Keratinocyte (primary cell): ENCODE results near the gene NEAT1. TPM values are rescaled to one million over a fixed set of nuclear protein-coding genes. Genes with fewer than 3 reads are reported as not detected.

Experiments used
- DNase-seq: peaks from one replicate; pipeline ENCODE4 v3.0.0-alpha.2; 2011; ENCODE audit warnings: low read depth, missing footprints, low spot score
- FAIRE-seq: peaks from 2 replicates; lab custom pipeline; 2011; peaks lifted over from hg19 to GRCh38; lab: Jason Lieb, UNC
- H2AFZ ChIP-seq: 2 replicates; pipeline ENCODE4 v1.6.0; 2012; ENCODE audit warnings: low read length, control low read depth, inconsistent platforms; ENCODE audit not compliant: control insufficient read depth
- H3K27ac ChIP-seq: 2 replicates; pipeline ENCODE4 v1.5.1; 2011; ENCODE audit warnings: low read length; ENCODE audit not compliant: control insufficient read depth, insufficient read depth
- H3K27me3 ChIP-seq: 3 replicates; pipeline ENCODE4 v1.6.0; 2011; ENCODE audit warnings: low read length; ENCODE audit not compliant: control insufficient read depth, insufficient read depth; ENCODE audit errors: extremely low read depth
- H3K36me3 ChIP-seq, 2 experiments: 2 replicates in 1 of 2; 3 replicates in 1 of 2; pipeline ENCODE4 v1.5.1; 2011; ENCODE audit warnings: low read length in 2 of 2, mild to moderate bottlenecking in 1 of 2; ENCODE audit not compliant: control insufficient read depth in 2 of 2, insufficient read depth in 2 of 2; ENCODE audit errors: extremely low read depth in 1 of 2
- H3K4me1 ChIP-seq: 3 replicates; pipeline ENCODE4 v1.5.1; 2011; ENCODE audit warnings: low read length; ENCODE audit not compliant: control insufficient read depth, insufficient read depth; ENCODE audit errors: extremely low read depth
- H3K4me2 ChIP-seq: 3 replicates; pipeline ENCODE4 v1.6.0; 2011; ENCODE audit warnings: low read depth, low read length; ENCODE audit not compliant: control insufficient read depth, insufficient read depth; ENCODE audit errors: extremely low read depth
- H3K4me3 ChIP-seq, 3 experiments: fragments of 200-600 bp in 1 of 3; sonication (generic) in 1 of 3; 2 replicates in 2 of 3; 3 replicates in 1 of 3; pipeline ENCODE4 v1.5.1; 2011 to 2016; ENCODE audit warnings: low read length in 3 of 3, mild to moderate bottlenecking in 3 of 3, control low read depth in 2 of 3, inconsistent platforms in 1 of 3, low read depth in 1 of 3, mixed read lengths in 1 of 3, mixed run types in 1 of 3, moderate library complexity in 1 of 3; ENCODE audit not compliant: control insufficient read depth in 2 of 3, insufficient read depth in 2 of 3; ENCODE audit errors: extremely low read depth in 1 of 3
- H3K79me2 ChIP-seq: 2 replicates; pipeline ENCODE4 v1.6.0; 2012; ENCODE audit warnings: low read length; ENCODE audit not compliant: control insufficient read depth, insufficient read depth
- H3K9ac ChIP-seq: 3 replicates; pipeline ENCODE4 v1.6.0; 2011; ENCODE audit warnings: low read length; ENCODE audit not compliant: control insufficient read depth, insufficient read depth; ENCODE audit errors: extremely low read depth
- H3K9me1 ChIP-seq: 3 replicates; pipeline ENCODE4 v1.6.0; 2011; ENCODE audit warnings: low read length; ENCODE audit not compliant: control insufficient read depth, insufficient read depth; ENCODE audit errors: extremely low read depth
- H3K9me3 ChIP-seq: 2 replicates; pipeline ENCODE4 v1.5.1; 2012; ENCODE audit warnings: low read depth, low read length; ENCODE audit not compliant: control insufficient read depth
- H4K20me1 ChIP-seq: 3 replicates; pipeline ENCODE4 v1.6.0; 2011; ENCODE audit warnings: low read length; ENCODE audit not compliant: control insufficient read depth, insufficient read depth; ENCODE audit errors: extremely low read depth
- CTCF ChIP-seq, 3 experiments: IDR thresholded peaks in 1 of 3; conservative IDR thresholded peaks in 1 of 3; optimal IDR thresholded peaks in 1 of 3; 2 replicates in 2 of 3; 3 replicates in 1 of 3; pipeline versions ENCODE3 to v1.5.1; 2011; ENCODE audit warnings: low read length in 3 of 3, mild to moderate bottlenecking in 3 of 3, moderate library complexity in 2 of 3, control low read depth in 1 of 3, inconsistent platforms in 1 of 3; ENCODE audit not compliant: insufficient read depth in 2 of 3; ENCODE audit errors: extremely low read depth in 1 of 3
- EZH2 ChIP-seq: IDR thresholded peaks from one replicate; pipeline ENCODE4 v1.6.1; 2012; ENCODE audit warnings: inconsistent platforms, mild to moderate bottlenecking, low read length, moderate library complexity
- dilution Hi-C: fragments of 300-500 bp; cut with MboI; formaldehyde crosslinking; loops from one replicate; pipeline ENCODE4 v1.7.0; 2020; ENCODE audit warnings: low sequenced_read_pairs; ENCODE audit not compliant: extremely low pct_ligation_motif_present
- polyA plus RNA-seq, 5 experiments: library from polyadenylated mRNA; depleted of rRNA in 3 of 5; stranded (reverse) in 3 of 5; stranded (forward) in 1 of 5; unstranded in 1 of 5; fragments of >200 nt; gene quantifications; 1 replicate in 1 of 5; 2 replicates in 3 of 5; 3 replicates in 1 of 5; pipeline versions ENCODE4 v1.2.1 to v1.2.3, GENCODE V29; 2011 to 2012; ENCODE audit warnings: missing spikeins in 2 of 5, low read depth in 1 of 5, low replicate concordance in 1 of 5

NEAT1 gene
- polyA plus RNA-seq, 1 donor (not counting 4 experiments of a cell fraction or from before 2014, with no cell fraction given), result 270 TPM

DNA sequence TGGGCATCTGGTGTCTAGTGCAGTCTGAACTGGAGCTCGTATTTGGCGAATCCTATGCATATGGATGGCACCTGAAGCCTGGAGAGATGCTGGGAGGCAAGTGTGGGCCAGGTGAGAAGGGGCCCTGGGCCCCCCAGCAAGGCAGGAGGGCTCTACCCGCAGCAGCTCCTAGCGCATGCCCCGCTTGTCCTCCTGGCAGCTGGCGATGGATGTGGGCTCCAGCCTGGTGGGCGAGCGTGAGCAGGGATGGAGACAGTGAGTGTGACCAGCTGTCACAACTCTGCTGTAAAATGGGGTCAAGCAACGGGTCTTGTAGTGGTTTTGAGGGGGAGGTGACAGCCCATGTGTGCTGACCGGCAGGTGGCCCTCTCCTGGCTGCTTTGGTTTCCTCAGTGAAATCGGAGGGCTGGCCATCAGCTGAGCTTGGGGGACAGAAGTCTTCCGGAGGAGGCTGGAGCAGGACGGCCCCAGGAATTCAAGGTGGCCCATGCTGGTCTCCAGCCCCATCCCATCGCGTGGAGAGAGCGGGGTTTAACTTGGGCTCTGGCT lies 24.2 kb upstream of the NEAT1 start:
- Histone ChIP-seq H3K9ac (no peak overlapping the region), H4K20me1 (no peaks in the 10 kb centered on the region), H2AFZ (no peak overlapping the region), H3K4me3 (no peak overlapping the region), H3K27me3 (no peaks in the 10 kb centered on the region), H3K4me2 (no peak overlapping the region), H3K36me3 (peaks cover 8 to 44% of the 10 kb centered on the region in 2 experiments), H3K9me1 (no peaks in the 10 kb centered on the region), H3K4me1 (no peaks in the 10 kb centered on the region), H3K27ac (no peak overlapping the region), H3K9me3 (no peaks in the 10 kb centered on the region), H3K79me2 (peaks cover 1% of the 10 kb centered on the region)
- no peak for FAIRE-seq
- no peak for TF ChIP-seq EZH2
- no peak for TF ChIP-seq CTCF (optimal IDR thresholded peaks at IDR 0.05 in 1 of 3, IDR thresholded peaks at IDR 0.05 in 1 of 3, conservative IDR thresholded peaks at IDR 0.05 in 1 of 3; ENCODE audit: extremely low read depth in 1 of 3, insufficient read depth in 2 of 3, low read length in 3 of 3)
- no peak for DNase-seq
- dilution Hi-C loops, result no loop called here

DNA sequence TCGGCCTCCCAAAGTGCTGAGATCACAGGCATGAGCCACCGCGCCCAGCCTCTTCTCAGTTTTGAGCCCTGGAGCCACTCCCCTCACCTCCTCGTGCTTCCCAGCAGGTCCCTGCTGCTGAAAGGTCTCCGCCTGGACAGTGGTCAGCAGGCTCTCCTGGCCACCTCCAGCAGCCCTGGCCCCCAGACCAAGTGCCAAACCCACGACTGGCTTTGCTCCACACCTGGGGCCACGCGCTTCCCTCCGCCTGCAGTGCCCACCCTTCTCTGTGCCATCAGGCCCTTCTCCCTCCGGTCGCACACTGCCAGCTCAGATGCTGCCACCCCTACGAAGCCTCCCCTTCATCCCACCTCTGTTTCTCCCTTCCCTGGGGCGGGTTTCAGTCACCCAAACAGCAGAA lies 23.3 kb upstream of the NEAT1 start:
- dilution Hi-C loops, result no loop called here
- Histone ChIP-seq H3K79me2 (no peaks in the 10 kb centered on the region), H3K9ac (no peak overlapping the region), H3K27me3 (no peaks in the 10 kb centered on the region), H4K20me1 (no peaks in the 10 kb centered on the region), H3K4me1 (no peaks in the 10 kb centered on the region), H3K27ac (no peak overlapping the region), H3K4me3 (no peak overlapping the region), H3K4me2 (no peak overlapping the region), H3K9me3 (no peaks in the 10 kb centered on the region), H3K36me3 (peaks cover 14 to 46% of the 10 kb centered on the region in 2 experiments), H2AFZ (no peak overlapping the region), H3K9me1 (no peaks in the 10 kb centered on the region)
- DNase-seq (no peak), FAIRE-seq (no peak)
- TF ChIP-seq CTCF (optimal IDR thresholded peaks at IDR 0.05 in 1 of 3, IDR thresholded peaks at IDR 0.05 in 1 of 3, conservative IDR thresholded peaks at IDR 0.05 in 1 of 3; ENCODE audit: extremely low read depth in 1 of 3, insufficient read depth in 2 of 3, low read length in 3 of 3) (no peak), EZH2 (no peak)
